PC-9 (cell line): ENCODE measurements around the gene SULT1C3. TPM values are rescaled to one million over a fixed set of nuclear protein-coding genes. Genes with fewer than 3 reads are reported as not detected.

Experiments used
- BruUV-seq: library from RNA; stranded (reverse); fragments of 400-500 nt; replicated peaks from 2 replicates; lab custom pipeline; 2021; lab: Mats Ljungman, UMichigan
- CTCF ChIA-PET: fragments of 300-600 bp; sonication (Branson Sonifier 250); formaldehyde crosslinking; loops from one replicate; lab custom pipeline; 2022; ENCODE audit warnings: antibody characterized with exemption; lab: Charles Lee
- POLR2A ChIA-PET: fragments of 300-600 bp; sonication (Branson Sonifier 250); formaldehyde crosslinking; loops from one replicate; lab custom pipeline; 2022; ENCODE audit warnings: antibody characterized with exemption; ENCODE audit not compliant: unreplicated experiment; lab: Charles Lee
- DNase-seq, 2 experiments: peaks; one replicate each; pipeline versions ENCODE4 v3.0.0 to v3.0.0-alpha.2; 2015 to 2022; ENCODE audit warnings: mixed read lengths in 1 of 2
- H2AFZ ChIP-seq: fragments of 200-600 bp; sonication (generic); 2 replicates; pipeline ENCODE4 v1.8.1; 2017; ENCODE audit warnings: antibody characterized with exemption
- H3F3A ChIP-seq: fragments of 200-600 bp; sonication (generic); 2 replicates; pipeline ENCODE4 v1.8.1; 2017; ENCODE audit warnings: antibody characterized with exemption, mild to moderate bottlenecking, low read depth; ENCODE audit not compliant: insufficient read depth
- H3K27ac ChIP-seq: fragments of 200-600 bp; sonication (generic); 2 replicates; pipeline ENCODE4 v1.6.1; 2016; ENCODE audit warnings: mixed run types
- H3K27me3 ChIP-seq: fragments of 200-600 bp; sonication (generic); 2 replicates; pipeline ENCODE4 v1.6.1; 2016; ENCODE audit warnings: low read depth, mixed run types; ENCODE audit not compliant: insufficient read depth
- H3K36me3 ChIP-seq: fragments of 200-600 bp; sonication (generic); 2 replicates; pipeline ENCODE4 v1.6.1; 2016; ENCODE audit warnings: low read depth, mixed run types
- H3K4me1 ChIP-seq: fragments of 200-600 bp; sonication (generic); replicated peaks from 2 replicates; pipeline ENCODE4 v1.6.1; 2016; ENCODE audit warnings: mixed run types; ENCODE audit not compliant: insufficient read depth
- H3K4me2 ChIP-seq: fragments of 200-600 bp; sonication (generic); 2 replicates; pipeline ENCODE4 v1.6.1; 2017; ENCODE audit warnings: mixed run types
- H3K4me3 ChIP-seq: fragments of 200-600 bp; sonication (generic); 2 replicates; pipeline ENCODE4 v1.6.1; 2016; ENCODE audit warnings: mixed run types
- H3K79me2 ChIP-seq: fragments of 200-600 bp; sonication (generic); 2 replicates; pipeline ENCODE4 v1.6.1; 2017; ENCODE audit warnings: low read depth, mixed run types
- H3K9me2 ChIP-seq: fragments of 200-600 bp; sonication (generic); 2 replicates; pipeline ENCODE4 v1.8.1; 2017; ENCODE audit warnings: mild to moderate bottlenecking; ENCODE audit not compliant: insufficient read depth
- H3K9me3 ChIP-seq: fragments of 200-600 bp; sonication (generic); 2 replicates; pipeline ENCODE4 v1.8.1; 2016; ENCODE audit warnings: low read depth; ENCODE audit not compliant: insufficient read depth
- H4K20me1 ChIP-seq: fragments of 200-600 bp; sonication (generic); 2 replicates; pipeline ENCODE4 v1.8.1; 2017; ENCODE audit not compliant: insufficient read depth
- EZH2 ChIP-seq: fragments of 200-600 bp; sonication (generic); IDR thresholded peaks from 2 replicates; pipeline ENCODE4 v1.8.0; 2017; ENCODE audit warnings: antibody characterized with exemption, low read depth
- intact Hi-C: fragments of 100-400 bp; cut with micrococcal nuclease; formaldehyde crosslinking; loops from one replicate; pipeline ENCODE4 v1.10.0; 2022; ENCODE audit not compliant: unreplicated experiment
- total RNA-seq: library from RNA; stranded (reverse); gene quantifications from 2 replicates; pipeline ENCODE4 v1.2.3, GENCODE V29; 2021
- TF ChIP-seq, protein P1 (sequence below): fragments of 200-600 bp; sonication (generic); conservative IDR thresholded peaks from 2 replicates; pipeline ENCODE4 v1.6.1; 2017; ENCODE audit warnings: mixed run types, antibody characterized with exemption, mild to moderate bottlenecking, moderate library complexity

Gene SULT1C3
- total RNA-seq, 1 experiment from 2014 or later, result not detected

- Histone ChIP-seq H3K4me3 (no peak overlapping the region), H3F3A (no peaks in the 10 kb centered on the region), H3K4me2 (no peak overlapping the region), H3K27ac (no peak overlapping the region), H3K36me3 (no peaks in the 10 kb centered on the region), H3K9me3 (no peaks in the 10 kb centered on the region), H3K27me3 (no peaks in the 10 kb centered on the region), H3K9me2 (no peaks in the 10 kb centered on the region), H3K79me2 (no peaks in the 10 kb centered on the region), H4K20me1 (no peaks in the 10 kb centered on the region), H3K4me1 (peaks cover 15% of the 10 kb centered on the region), H2AFZ (no peak overlapping the region)
- no TSS peak for BruUV-seq
- TF ChIP-seq, protein P1, sequence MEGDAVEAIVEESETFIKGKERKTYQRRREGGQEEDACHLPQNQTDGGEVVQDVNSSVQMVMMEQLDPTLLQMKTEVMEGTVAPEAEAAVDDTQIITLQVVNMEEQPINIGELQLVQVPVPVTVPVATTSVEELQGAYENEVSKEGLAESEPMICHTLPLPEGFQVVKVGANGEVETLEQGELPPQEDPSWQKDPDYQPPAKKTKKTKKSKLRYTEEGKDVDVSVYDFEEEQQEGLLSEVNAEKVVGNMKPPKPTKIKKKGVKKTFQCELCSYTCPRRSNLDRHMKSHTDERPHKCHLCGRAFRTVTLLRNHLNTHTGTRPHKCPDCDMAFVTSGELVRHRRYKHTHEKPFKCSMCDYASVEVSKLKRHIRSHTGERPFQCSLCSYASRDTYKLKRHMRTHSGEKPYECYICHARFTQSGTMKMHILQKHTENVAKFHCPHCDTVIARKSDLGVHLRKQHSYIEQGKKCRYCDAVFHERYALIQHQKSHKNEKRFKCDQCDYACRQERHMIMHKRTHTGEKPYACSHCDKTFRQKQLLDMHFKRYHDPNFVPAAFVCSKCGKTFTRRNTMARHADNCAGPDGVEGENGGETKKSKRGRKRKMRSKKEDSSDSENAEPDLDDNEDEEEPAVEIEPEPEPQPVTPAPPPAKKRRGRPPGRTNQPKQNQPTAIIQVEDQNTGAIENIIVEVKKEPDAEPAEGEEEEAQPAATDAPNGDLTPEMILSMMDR, result no peak
- no peak for TF ChIP-seq EZH2
- ChIA-PET POLR2A (no interaction called here), CTCF (no interaction called here)
- intact Hi-C loops, result no loop called here
- no peak for DNase-seq
Measured at GRCh38 chr2:108263401-108263800, 23.6 kb downstream of the SULT1C3 start.

DNA sequence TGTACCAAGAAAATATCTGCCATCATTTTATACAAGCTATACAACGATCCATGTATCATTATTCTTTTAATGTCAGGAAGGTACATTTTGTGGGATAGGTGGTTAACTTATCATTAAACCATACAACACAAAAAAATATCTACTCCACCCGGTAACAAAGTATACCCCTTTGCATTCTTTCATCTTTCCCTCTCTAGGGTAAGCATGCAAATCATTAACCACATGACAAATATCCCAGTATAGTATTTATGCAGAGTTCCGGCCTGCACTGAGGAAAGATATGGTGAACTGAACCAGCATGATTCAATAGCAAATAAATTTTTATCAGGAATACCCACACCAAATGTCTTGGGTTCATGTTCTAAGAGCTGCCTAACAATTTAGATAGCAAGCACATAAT lies 26.4 kb downstream of the SULT1C3 start:
- Histone ChIP-seq H3K9me2 (no peaks in the 10 kb centered on the region), H3K4me1 (peaks cover 23% of the 10 kb centered on the region), H3F3A (no peaks in the 10 kb centered on the region), H3K79me2 (no peaks in the 10 kb centered on the region), H3K4me2 (no peak overlapping the region), H3K9me3 (no peaks in the 10 kb centered on the region), H3K27ac (no peak overlapping the region), H2AFZ (no peak overlapping the region), H3K27me3 (no peaks in the 10 kb centered on the region), H3K36me3 (no peaks in the 10 kb centered on the region), H3K4me3 (no peak overlapping the region), H4K20me1 (no peaks in the 10 kb centered on the region)
- no TSS peak for BruUV-seq
- TF ChIP-seq EZH2, result no peak
- TF ChIP-seq, protein P1, result no peak
- DNase-seq, result no peak
- ChIA-PET CTCF (no interaction called here), POLR2A (interaction anchor here (0.6 kb wide), 1 partner anchor 21 kb away, joined by 7 read pairs; no protein-coding TSS in a partner anchor)
- intact Hi-C loops, result no loop called here

DNA sequence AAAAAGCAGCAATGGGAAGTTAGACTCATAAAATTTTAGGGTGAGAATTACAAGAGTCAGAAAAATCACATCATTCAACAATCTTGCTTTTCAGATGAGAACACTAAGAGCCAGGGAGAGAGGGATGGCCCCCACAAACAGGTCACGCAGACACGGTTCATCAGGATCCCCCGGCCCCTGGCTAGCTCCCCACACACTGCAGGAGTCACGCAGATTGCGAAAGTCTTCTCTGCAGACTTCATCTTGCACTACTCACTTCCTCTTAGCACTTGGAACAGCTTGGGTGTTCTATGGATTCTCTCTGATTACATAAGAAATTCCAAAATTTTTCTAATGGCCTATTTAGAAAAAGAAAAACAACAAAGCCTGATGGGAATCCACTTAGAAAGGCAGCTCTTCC lies 27.3 kb downstream of the SULT1C3 start:
- POLR2A ChIA-PET, result no interaction called here
- peak overlapping the region; percentile 67; the same call in 1 of the 2 replicates for H3K27ac ChIP-seq
- H4K20me1 ChIP-seq, result no peaks in the 10 kb centered on the region
- CTCF ChIA-PET, result no interaction called here
- H3K9me2 ChIP-seq, result no peaks in the 10 kb centered on the region
- no TSS peak for BruUV-seq
- H3K9me3 ChIP-seq, result no peaks in the 10 kb centered on the region
- no peaks in the 10 kb centered on the region for H3K79me2 ChIP-seq
- H2AFZ ChIP-seq, result no peak overlapping the region
- no peaks in the 10 kb centered on the region for H3K27me3 ChIP-seq
- DNase-seq, result no peak
- H3K36me3 ChIP-seq, result no peaks in the 10 kb centered on the region
- peaks cover 29% of the 10 kb centered on the region for H3K4me1 ChIP-seq
- no peaks in the 10 kb centered on the region for H3F3A ChIP-seq
- no peak overlapping the region for H3K4me3 ChIP-seq
- H3K4me2 ChIP-seq, result peak overlapping the region; percentile 41; the same call in 1 of the 2 replicates
- intact Hi-C loops, result no loop called here
- TF ChIP-seq, protein P1, result no peak
- TF ChIP-seq EZH2, result no peak
